Measurements from ENCODE around the gene LRRC7. TPM values are rescaled to one million over a fixed set of nuclear protein-coding genes. Genes with fewer than 3 reads are reported as not detected.

The LRRC7 gene
- polyA plus RNA-seq, 1 of the 3 experiments (the other 2 are of a cell fraction), result 0.02 TPM

DNA sequence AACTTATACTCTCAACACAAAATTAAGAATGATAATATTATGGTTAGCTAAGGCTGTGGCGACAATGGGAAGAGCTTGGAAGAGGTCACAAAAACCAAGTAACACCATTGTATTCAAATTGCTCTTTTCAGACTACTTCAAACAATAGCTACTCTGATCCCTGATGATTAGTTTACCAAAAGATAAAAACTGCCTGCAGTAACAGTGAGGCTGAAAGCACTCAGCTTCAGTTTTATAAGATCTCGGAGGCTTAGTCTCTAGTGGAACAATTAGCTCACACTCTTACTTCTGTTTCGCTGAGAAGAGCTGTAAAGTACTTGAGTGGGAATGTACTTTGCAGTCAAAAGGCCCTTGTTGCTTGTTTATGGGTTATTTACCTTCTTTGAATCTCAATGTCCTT is 278.5 kb downstream of the LRRC7 start:
- TF ChIP-seq TAF1 (IDR thresholded peaks at IDR 0.05; ENCODE audit: borderline replicate concordance, low read depth, low read length) (no peak), MEF2A (IDR thresholded peaks at IDR 0.05; ENCODE audit: borderline replicate concordance, low read depth) (no peak), TCF12 (IDR thresholded peaks at IDR 0.05) (no peak), RAD21 (IDR thresholded peaks at IDR 0.05; ENCODE audit: low read length) (no peak), NRF1 (IDR thresholded peaks at IDR 0.05; ENCODE audit: low read depth, low read length) (no peak), SIN3A (IDR thresholded peaks at IDR 0.05; ENCODE audit: borderline replicate concordance, low read depth, low read length) (no peak), MXI1 (IDR thresholded peaks at IDR 0.05; ENCODE audit: low read depth, low read length) (no peak), RCOR1 (IDR thresholded peaks at IDR 0.05; ENCODE audit: low read length) (no peak), POLR2AphosphoS5 (IDR thresholded peaks at IDR 0.05; ENCODE audit: low read depth, low read length) (no peak), FOXM1 (IDR thresholded peaks at IDR 0.05; ENCODE audit: low read depth) (no peak), EP300 (IDR thresholded peaks at IDR 0.05; ENCODE audit: borderline replicate concordance in 1 of 2, low read depth in 1 of 2, low read length in 1 of 2) (no peak), FOSL2 (IDR thresholded peaks at IDR 0.05; ENCODE audit: borderline replicate concordance, low read depth) (no peak), YY1 (IDR thresholded peaks at IDR 0.05; ENCODE audit: low read depth) (no peak)
- TF ChIP-seq, protein P1, sequence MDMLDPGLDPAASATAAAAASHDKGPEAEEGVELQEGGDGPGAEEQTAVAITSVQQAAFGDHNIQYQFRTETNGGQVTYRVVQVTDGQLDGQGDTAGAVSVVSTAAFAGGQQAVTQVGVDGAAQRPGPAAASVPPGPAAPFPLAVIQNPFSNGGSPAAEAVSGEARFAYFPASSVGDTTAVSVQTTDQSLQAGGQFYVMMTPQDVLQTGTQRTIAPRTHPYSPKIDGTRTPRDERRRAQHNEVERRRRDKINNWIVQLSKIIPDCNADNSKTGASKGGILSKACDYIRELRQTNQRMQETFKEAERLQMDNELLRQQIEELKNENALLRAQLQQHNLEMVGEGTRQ (IDR thresholded peaks at IDR 0.05; ENCODE audit: borderline replicate concordance, low read depth, low read length), result no peak
- TF ChIP-seq, protein P2, sequence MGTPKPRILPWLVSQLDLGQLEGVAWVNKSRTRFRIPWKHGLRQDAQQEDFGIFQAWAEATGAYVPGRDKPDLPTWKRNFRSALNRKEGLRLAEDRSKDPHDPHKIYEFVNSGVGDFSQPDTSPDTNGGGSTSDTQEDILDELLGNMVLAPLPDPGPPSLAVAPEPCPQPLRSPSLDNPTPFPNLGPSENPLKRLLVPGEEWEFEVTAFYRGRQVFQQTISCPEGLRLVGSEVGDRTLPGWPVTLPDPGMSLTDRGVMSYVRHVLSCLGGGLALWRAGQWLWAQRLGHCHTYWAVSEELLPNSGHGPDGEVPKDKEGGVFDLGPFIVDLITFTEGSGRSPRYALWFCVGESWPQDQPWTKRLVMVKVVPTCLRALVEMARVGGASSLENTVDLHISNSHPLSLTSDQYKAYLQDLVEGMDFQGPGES (IDR thresholded peaks at IDR 0.05; ENCODE audit: low read depth, low read length), result no peak
- TF ChIP-seq, protein P3, sequence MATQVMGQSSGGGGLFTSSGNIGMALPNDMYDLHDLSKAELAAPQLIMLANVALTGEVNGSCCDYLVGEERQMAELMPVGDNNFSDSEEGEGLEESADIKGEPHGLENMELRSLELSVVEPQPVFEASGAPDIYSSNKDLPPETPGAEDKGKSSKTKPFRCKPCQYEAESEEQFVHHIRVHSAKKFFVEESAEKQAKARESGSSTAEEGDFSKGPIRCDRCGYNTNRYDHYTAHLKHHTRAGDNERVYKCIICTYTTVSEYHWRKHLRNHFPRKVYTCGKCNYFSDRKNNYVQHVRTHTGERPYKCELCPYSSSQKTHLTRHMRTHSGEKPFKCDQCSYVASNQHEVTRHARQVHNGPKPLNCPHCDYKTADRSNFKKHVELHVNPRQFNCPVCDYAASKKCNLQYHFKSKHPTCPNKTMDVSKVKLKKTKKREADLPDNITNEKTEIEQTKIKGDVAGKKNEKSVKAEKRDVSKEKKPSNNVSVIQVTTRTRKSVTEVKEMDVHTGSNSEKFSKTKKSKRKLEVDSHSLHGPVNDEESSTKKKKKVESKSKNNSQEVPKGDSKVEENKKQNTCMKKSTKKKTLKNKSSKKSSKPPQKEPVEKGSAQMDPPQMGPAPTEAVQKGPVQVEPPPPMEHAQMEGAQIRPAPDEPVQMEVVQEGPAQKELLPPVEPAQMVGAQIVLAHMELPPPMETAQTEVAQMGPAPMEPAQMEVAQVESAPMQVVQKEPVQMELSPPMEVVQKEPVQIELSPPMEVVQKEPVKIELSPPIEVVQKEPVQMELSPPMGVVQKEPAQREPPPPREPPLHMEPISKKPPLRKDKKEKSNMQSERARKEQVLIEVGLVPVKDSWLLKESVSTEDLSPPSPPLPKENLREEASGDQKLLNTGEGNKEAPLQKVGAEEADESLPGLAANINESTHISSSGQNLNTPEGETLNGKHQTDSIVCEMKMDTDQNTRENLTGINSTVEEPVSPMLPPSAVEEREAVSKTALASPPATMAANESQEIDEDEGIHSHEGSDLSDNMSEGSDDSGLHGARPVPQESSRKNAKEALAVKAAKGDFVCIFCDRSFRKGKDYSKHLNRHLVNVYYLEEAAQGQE (IDR thresholded peaks at IDR 0.05; ENCODE audit: low read depth, low read length), result no peak
- TF ChIP-seq, protein P4, sequence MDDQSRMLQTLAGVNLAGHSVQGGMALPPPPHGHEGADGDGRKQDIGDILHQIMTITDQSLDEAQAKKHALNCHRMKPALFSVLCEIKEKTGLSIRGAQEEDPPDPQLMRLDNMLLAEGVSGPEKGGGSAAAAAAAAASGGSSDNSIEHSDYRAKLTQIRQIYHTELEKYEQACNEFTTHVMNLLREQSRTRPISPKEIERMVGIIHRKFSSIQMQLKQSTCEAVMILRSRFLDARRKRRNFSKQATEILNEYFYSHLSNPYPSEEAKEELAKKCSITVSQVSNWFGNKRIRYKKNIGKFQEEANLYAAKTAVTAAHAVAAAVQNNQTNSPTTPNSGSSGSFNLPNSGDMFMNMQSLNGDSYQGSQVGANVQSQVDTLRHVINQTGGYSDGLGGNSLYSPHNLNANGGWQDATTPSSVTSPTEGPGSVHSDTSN (IDR thresholded peaks at IDR 0.05), result no peak
- TF ChIP-seq, protein P5, sequence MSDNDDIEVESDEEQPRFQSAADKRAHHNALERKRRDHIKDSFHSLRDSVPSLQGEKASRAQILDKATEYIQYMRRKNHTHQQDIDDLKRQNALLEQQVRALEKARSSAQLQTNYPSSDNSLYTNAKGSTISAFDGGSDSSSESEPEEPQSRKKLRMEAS (IDR thresholded peaks at IDR 0.05; ENCODE audit: low read depth), result no peak
- TF ChIP-seq, protein P6, sequence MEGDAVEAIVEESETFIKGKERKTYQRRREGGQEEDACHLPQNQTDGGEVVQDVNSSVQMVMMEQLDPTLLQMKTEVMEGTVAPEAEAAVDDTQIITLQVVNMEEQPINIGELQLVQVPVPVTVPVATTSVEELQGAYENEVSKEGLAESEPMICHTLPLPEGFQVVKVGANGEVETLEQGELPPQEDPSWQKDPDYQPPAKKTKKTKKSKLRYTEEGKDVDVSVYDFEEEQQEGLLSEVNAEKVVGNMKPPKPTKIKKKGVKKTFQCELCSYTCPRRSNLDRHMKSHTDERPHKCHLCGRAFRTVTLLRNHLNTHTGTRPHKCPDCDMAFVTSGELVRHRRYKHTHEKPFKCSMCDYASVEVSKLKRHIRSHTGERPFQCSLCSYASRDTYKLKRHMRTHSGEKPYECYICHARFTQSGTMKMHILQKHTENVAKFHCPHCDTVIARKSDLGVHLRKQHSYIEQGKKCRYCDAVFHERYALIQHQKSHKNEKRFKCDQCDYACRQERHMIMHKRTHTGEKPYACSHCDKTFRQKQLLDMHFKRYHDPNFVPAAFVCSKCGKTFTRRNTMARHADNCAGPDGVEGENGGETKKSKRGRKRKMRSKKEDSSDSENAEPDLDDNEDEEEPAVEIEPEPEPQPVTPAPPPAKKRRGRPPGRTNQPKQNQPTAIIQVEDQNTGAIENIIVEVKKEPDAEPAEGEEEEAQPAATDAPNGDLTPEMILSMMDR (IDR thresholded peaks at IDR 0.05), result no peak
- Histone ChIP-seq H3K36me3 (replicated peaks in 1 of 2; ENCODE audit: control insufficient read depth in 1 of 2, insufficient read depth in 2 of 2, low read length in 1 of 2) (no peaks in the 10 kb centered on the region), H4K20me1 (ENCODE audit: insufficient read depth) (no peaks in the 10 kb centered on the region), H3K9ac (no peak overlapping the region), H3K4me3 (ENCODE audit: low read depth in 2 of 2, low read length in 1 of 2) (no peak overlapping the region), H3K4me2 (no peak overlapping the region), H3K9me2 (no peaks in the 10 kb centered on the region), H3F3A (replicated peaks; ENCODE audit: insufficient read depth) (no peaks in the 10 kb centered on the region), H3K79me2 (ENCODE audit: insufficient read depth) (no peaks in the 10 kb centered on the region), H3K4me1 (ENCODE audit: control insufficient read depth in 1 of 2, insufficient read depth in 2 of 2, low read depth in 1 of 2, low read length in 1 of 2) (no peaks in the 10 kb centered on the region; a peak in 1 of 4 replicates), H2AFZ (ENCODE audit: low read depth) (no peak overlapping the region), H3K9me3 (no peaks in the 10 kb centered on the region), H3K27me3 (ENCODE audit: insufficient read depth) (no peaks in the 10 kb centered on the region), H3K27ac (ENCODE audit: low read depth in 2 of 2, low read length in 1 of 2) (no peak overlapping the region)
- no peak for DNase-seq
- ChIA-PET POLR2A (no interaction called here), CTCF (no interaction called here)
- 46% methylated on average over 3 of the region's 3 CpGs for WGBS (ENCODE audit: low lambda C conversion rate)

All from SK-N-SH (cell line).